GM12872 (cell line): Measurements from ENCODE around the gene MRPL50.

Experiments used
- CTCF ChIP-seq: IDR thresholded peaks from 3 replicates; pipeline ENCODE4 v1.5.1; 2011; ENCODE audit warnings: low read depth, mild to moderate bottlenecking, low read length, moderate library complexity; ENCODE audit not compliant: insufficient read depth

Gene MRPL50

GRCh38 chr9:101429736-101430135 lies 31.3 kb upstream of the MRPL50 start:
- no peak for TF ChIP-seq CTCF

GRCh38 chr9:101428909-101429308 lies 30.5 kb upstream of the MRPL50 start:
- TF ChIP-seq CTCF = no peak

GRCh38 chr9:101427957-101428655 lies 29.7 kb upstream of the MRPL50 start:
- no peak for TF ChIP-seq CTCF

- no peak for TF ChIP-seq CTCF
Measured at GRCh38 chr9:101427358-101427757, 28.9 kb upstream of the MRPL50 start.

GRCh38 chr9:101421653-101422065 lies 23.2 kb upstream of the MRPL50 start:
- TF ChIP-seq CTCF = no peak

GRCh38 chr9:101419863-101420262 lies 21.4 kb upstream of the MRPL50 start:
- no peak for TF ChIP-seq CTCF

- TF ChIP-seq CTCF = no peak
Measured at GRCh38 chr9:101418518-101419430, 20.4 kb upstream of the MRPL50 start.
